Upper lobe of left lung (tissue), 4 donors: ENCODE results near the gene FRMD3.

Experiments used
- CTCF ChIP-seq, 6 experiments: fragments of 450-650 bp in 4 of 6; fragments of 200-600 bp in 2 of 6; sonication (generic) in 2 of 6; IDR thresholded peaks; one replicate each; pipeline ENCODE4 v1.5.1; 2016 to 2019; ENCODE audit warnings: antibody characterized with exemption in 6 of 6
- POLR2AphosphoS5 ChIP-seq, 2 donors: sonication (generic); formaldehyde crosslinking; IDR thresholded peaks; one replicate each; pipeline ENCODE4 v1.5.1; 2017; ENCODE audit warnings: antibody characterized with exemption in 2 of 2

- TF ChIP-seq POLR2AphosphoS5 (IDR thresholded peaks at IDR 0.05) (no peak), CTCF (IDR thresholded peaks at IDR 0.05) (no peak)
Measured at GRCh38 chr9:83419961-83420360, 118.2 kb downstream of the FRMD3 start.
